Fibroblast of pulmonary artery (primary cell): Measurements from ENCODE around the gene CAMK4.

ENCODE experiments used
- DNase-seq: peaks from one replicate; pipeline ENCODE4 v3.0.0-alpha.2; 2010; ENCODE audit warnings: low read depth
- H3K4me3 ChIP-seq: replicated peaks from 2 replicates; pipeline ENCODE4 v1.5.1; 2011; ENCODE audit warnings: low read depth, mild to moderate bottlenecking, control low read depth, low read length, moderate library complexity
- TF ChIP-seq, protein P1 (sequence below): IDR thresholded peaks from 2 replicates; pipeline ENCODE4 v1.5.1; 2011; ENCODE audit warnings: mild to moderate bottlenecking, control low read depth, low read length, inconsistent platforms; ENCODE audit errors: missing control alignments

The CAMK4 gene

DNA sequence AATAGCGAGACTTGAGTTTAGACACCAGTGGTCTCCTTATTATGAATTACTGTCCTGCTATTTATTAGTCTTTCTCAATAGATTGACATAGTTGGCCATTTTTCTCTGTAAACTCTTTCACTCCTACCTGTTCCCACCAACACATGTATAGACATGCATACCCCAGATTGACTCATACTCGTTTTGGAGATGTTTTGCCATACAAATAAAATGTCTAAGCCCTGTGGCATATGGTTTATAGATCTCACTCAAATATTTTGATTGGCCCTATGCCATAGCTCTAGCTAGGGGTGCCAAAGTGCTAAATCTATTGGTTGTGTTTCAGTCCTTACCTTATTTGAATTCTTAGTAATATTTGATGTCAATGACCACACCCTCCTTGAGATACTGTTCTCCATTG lies 42.3 kb downstream of the CAMK4 start:
- no peak overlapping the region for H3K4me3 ChIP-seq
- DNase-seq, result no peak
- TF ChIP-seq, protein P1, sequence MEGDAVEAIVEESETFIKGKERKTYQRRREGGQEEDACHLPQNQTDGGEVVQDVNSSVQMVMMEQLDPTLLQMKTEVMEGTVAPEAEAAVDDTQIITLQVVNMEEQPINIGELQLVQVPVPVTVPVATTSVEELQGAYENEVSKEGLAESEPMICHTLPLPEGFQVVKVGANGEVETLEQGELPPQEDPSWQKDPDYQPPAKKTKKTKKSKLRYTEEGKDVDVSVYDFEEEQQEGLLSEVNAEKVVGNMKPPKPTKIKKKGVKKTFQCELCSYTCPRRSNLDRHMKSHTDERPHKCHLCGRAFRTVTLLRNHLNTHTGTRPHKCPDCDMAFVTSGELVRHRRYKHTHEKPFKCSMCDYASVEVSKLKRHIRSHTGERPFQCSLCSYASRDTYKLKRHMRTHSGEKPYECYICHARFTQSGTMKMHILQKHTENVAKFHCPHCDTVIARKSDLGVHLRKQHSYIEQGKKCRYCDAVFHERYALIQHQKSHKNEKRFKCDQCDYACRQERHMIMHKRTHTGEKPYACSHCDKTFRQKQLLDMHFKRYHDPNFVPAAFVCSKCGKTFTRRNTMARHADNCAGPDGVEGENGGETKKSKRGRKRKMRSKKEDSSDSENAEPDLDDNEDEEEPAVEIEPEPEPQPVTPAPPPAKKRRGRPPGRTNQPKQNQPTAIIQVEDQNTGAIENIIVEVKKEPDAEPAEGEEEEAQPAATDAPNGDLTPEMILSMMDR, result no peak

DNA sequence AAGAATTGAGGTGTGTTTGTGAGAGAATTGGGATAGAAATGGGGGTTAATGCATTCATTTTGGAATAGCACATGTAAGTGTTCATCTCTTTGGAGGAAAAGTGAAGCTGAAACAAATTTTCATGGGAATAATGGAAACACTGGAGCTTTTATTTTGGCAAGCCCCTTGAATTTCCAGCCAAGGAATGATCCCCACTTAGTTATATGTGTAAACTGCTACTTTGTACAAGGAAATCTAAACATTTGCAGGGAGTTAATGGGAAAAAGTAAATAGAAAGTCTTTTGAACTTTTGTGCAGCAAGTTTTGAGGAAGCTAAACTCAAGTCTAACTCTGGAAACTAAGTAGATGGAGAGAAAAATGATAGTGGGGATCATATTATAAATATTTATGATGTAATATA lies 44.1 kb downstream of the CAMK4 start:
- TF ChIP-seq, protein P1, result no peak
- no peak overlapping the region for H3K4me3 ChIP-seq
- no peak for DNase-seq

DNA sequence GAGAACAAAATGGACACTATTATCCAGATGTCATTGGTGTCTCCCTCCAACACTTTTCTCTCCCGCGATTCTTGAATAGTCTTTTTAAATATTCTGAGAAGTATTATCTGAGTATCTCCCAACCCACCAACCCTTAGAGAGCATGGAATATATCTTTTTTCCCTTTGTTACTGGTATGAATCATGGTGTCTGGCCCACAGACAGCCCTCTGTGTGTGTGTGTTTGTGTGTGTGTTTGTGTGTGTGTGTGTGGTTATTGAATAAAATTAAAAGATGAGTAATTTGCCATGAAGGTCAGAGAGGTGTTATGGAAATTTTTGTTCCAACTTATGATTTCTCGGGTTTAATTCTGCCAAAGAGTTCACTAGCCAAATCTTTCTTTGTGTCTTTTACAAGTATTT lies 47.7 kb downstream of the CAMK4 start:
- peak; percentile 7 for DNase-seq
- TF ChIP-seq, protein P1, result no peak
- H3K4me3 ChIP-seq, result no peak overlapping the region

DNA sequence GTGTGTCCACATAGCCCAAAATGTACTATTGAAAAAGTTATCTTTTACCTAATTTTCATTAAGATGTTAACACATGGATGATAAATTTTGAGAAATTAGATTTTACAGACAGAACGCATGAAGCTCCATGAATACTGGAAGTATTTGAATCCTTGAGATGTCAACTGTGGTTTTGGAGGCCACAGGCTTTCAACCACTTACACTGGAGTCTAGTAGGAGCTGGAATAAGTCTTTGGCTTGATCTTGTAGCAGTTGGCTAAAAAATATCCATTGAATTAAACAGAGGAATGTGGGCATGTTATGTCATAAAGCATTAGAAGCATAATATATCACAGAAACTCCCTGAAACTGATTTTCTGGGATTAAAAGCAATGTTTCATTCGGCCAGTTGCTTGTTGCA lies 52.9 kb downstream of the CAMK4 start:
- TF ChIP-seq, protein P1, result no peak
- no peak for DNase-seq
- no peak overlapping the region for H3K4me3 ChIP-seq

DNA sequence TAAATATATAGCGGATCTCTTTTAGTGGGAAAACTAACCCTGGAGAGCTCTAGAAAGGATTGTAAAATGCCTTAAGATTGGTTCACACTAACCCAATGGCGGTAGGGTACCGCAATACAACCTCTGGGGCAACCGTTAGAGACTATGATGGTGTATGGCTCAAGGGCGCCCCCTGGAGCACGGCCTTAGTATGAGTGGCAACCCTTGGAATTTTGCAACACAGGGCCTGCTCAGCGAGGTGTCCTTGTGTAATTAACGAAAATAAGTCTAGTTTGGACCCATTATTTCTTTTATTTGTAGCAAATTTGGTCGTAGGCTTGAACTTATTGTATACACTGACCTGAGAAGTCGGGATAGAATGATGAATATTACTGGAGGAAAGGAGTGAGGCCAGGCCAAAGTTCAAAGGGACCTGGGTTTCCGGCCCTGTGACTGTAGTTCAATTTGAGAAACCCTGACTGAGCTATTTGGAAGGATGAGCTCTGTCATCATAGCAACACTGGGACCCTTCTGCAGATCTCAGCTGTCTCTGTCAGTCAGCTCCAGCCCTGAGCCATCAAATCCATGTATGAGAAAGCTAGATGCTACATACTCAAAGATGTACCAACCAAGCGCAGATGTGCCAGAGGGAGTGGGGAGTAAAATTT lies 54.8 kb downstream of the CAMK4 start:
- H3K4me3 ChIP-seq, result no peak overlapping the region
- TF ChIP-seq, protein P1, result peak; percentile 71
- peak; percentile 59 for DNase-seq

DNA sequence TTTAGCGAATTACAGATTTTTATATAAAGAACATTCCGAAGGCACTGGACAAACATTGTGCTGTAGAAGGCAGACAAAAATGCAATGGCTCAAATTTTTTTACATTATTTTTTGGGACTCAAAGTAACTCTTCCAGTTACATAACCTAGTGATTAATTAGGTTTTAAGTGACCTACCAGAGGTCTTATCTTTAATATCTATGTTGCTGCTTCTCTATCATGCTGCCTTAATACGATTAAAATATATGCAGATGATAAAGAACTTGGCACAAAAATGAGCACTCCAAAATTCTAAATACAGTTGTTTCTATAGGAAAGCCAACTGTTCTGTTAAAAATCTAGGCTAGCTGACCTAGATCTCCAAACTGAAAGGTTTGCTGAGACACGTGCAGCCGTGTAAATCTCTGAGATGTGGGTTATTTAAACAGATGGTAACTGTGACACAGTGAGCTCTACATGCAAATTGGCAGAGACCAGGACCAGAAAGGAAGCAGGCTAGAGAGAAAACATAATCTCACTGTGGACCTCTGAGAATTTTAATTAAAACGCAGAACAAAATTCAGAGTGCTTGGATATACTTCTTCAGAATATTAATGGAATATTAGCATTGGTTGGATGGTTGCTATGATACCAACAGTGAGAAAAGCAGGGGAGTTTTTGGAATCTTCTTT lies 56.2 kb downstream of the CAMK4 start:
- TF ChIP-seq, protein P1, result no peak
- H3K4me3 ChIP-seq, result no peak overlapping the region
- no peak for DNase-seq

DNA sequence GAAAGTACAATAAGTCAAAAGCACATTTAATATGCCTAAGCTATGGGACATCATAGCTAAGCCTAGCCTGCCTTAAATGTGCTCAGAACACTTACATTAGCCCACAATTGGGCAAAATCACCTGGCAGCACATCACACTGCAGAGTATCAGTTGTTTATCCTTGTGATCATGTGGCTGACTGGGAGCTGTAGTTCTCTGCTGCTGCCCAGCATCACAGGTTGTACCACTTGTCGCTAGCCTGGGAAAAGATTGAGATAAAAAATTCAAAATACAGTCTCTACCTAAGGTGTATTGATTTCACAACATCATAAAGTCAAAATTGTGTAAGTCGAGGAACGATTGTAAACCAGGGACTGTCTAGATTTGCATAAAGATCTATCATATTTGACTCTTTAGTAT lies 58.6 kb downstream of the CAMK4 start:
- TF ChIP-seq, protein P1, result no peak
- no peak overlapping the region for H3K4me3 ChIP-seq
- DNase-seq, result no peak
